Activated CD8-positive, alpha-beta memory T cell treated with anti-CD3 and anti-CD28 coated beads, Interleukin-2, amount 10 ng/mL, durations not matched to agents 7 days and 5 days (primary cell): ENCODE data around the gene CDH3. TPM values are rescaled to one million over a fixed set of nuclear protein-coding genes. Genes with fewer than 3 reads are reported as not detected.
"Not testable (repeated sequence)": the region's sequence is repeated elsewhere in the genome, so short reads cannot be mapped to it uniquely, and the experiment has no call there.

Experiments used
- ATAC-seq: fragments of 150-1000 bp; cut with Tn5 transposase; one replicate; pipeline ENCODE4 v1.10.0; 2021; ENCODE audit warnings: moderate library complexity
- CTCF ChIA-PET: fragments of 350-600 bp; sonication (Branson Sonifier 250); formaldehyde crosslinking; loops from one replicate; lab custom pipeline; 2021; ENCODE audit warnings: antibody characterized with exemption; lab: Charles Lee
- DNase-seq: peaks from one replicate; pipeline ENCODE4 v3.0.0-alpha.2; 2020
- H3K27ac Mint-ChIP-seq: one replicate; pipeline ENCODE4 v1.8.0; 2021; ENCODE audit warnings: mild to moderate bottlenecking, mixed read lengths
- H3K27me3 Mint-ChIP-seq: one replicate; pipeline ENCODE4 v1.8.0; 2021; ENCODE audit warnings: mixed read lengths
- H3K36me3 Mint-ChIP-seq: one replicate; pipeline ENCODE4 v1.8.0; 2021; ENCODE audit warnings: mild to moderate bottlenecking, mixed read lengths
- H3K4me1 Mint-ChIP-seq: one replicate; pipeline ENCODE4 v1.8.0; 2021; ENCODE audit warnings: mixed read lengths
- H3K4me3 Mint-ChIP-seq: one replicate; pipeline ENCODE4 v1.8.0; 2021; ENCODE audit warnings: mild to moderate bottlenecking, moderate library complexity, mixed read lengths
- H3K9me3 Mint-ChIP-seq: one replicate; pipeline ENCODE4 v1.8.0; 2022; ENCODE audit warnings: low read depth, mixed read lengths
- total RNA-seq, 2 experiments: library from RNA; stranded (reverse); gene quantifications; one replicate each; pipeline ENCODE4 v1.2.3, GENCODE V29; 2021

CDH3 gene
- total RNA-seq, 2 experiments from 2014 or later: 0.73 TPM; not detected in 1

- CTCF ChIA-PET: no interaction called here
- Mint-ChIP-seq H3K27me3 (peaks cover 4% of the 10 kb centered on the region), H3K27ac (no peak overlapping the region), H3K4me3 (no peak overlapping the region), H3K36me3 (no peaks in the 10 kb centered on the region), H3K9me3 (no peaks in the 10 kb centered on the region), H3K4me1 (no peaks in the 10 kb centered on the region)
- no peak for DNase-seq
- no peak for ATAC-seq
These were observed 50.5 kb downstream of the CDH3 start for GRCh38 chr16:68695575-68695974.

- Mint-ChIP-seq H3K9me3 (no peaks in the 10 kb centered on the region), H3K27ac (no peak overlapping the region), H3K36me3 (no peaks in the 10 kb centered on the region), H3K4me3 (no peak overlapping the region), H3K4me1 (no peaks in the 10 kb centered on the region), H3K27me3 (peaks cover 4% of the 10 kb centered on the region)
- ATAC-seq (no peak), DNase-seq (no peak)
- CTCF ChIA-PET: no interaction called here
These were observed 51.4 kb downstream of the CDH3 start for GRCh38 chr16:68696514-68696913.

- ATAC-seq (no peak), DNase-seq (no peak)
- CTCF ChIA-PET: no interaction called here
- Mint-ChIP-seq H3K4me3 (no peak overlapping the region), H3K9me3 (no peaks in the 10 kb centered on the region), H3K4me1 (no peaks in the 10 kb centered on the region), H3K27ac (no peak overlapping the region), H3K27me3 (peaks cover 4% of the 10 kb centered on the region), H3K36me3 (no peaks in the 10 kb centered on the region)
These were observed 53.0 kb downstream of the CDH3 start for GRCh38 chr16:68698091-68698490.

- DNase-seq (no peak), ATAC-seq (no peak)
- H3K4me3 Mint-ChIP-seq: no peak overlapping the region
- no peaks in the 10 kb centered on the region for H3K4me1 Mint-ChIP-seq
- no peak overlapping the region for H3K27ac Mint-ChIP-seq
- H3K36me3 Mint-ChIP-seq: no peaks in the 10 kb centered on the region
- H3K27me3 Mint-ChIP-seq: peaks cover 3% of the 10 kb centered on the region
- no peaks in the 10 kb centered on the region for H3K9me3 Mint-ChIP-seq
- CTCF ChIA-PET: interaction anchor here (1.1 kb wide), 1 partner anchor 110 kb away, joined by 3 read pairs; no protein-coding TSS in a partner anchor
These were observed 55.0 kb downstream of the CDH3 start for GRCh38 chr16:68700120-68700519.

- Mint-ChIP-seq H3K27ac (no peak overlapping the region), H3K36me3 (no peaks in the 10 kb centered on the region), H3K4me3 (no peak overlapping the region), H3K9me3 (no peaks in the 10 kb centered on the region), H3K27me3 (peaks cover 3% of the 10 kb centered on the region), H3K4me1 (no peaks in the 10 kb centered on the region)
- CTCF ChIA-PET: interaction anchor here (1.1 to 1.2 kb wide), 2 partner anchors 110 to 179 kb away, joined by 3 to 4 read pairs; no protein-coding TSS in a partner anchor
- no peak for DNase-seq
- ATAC-seq: no peak
These were observed 55.7 kb downstream of the CDH3 start for GRCh38 chr16:68700831-68701230.

GRCh38 chr16:68704232-68704867 is 59.2 kb downstream of the CDH3 start:
- Mint-ChIP-seq H3K9me3 (no peaks in the 10 kb centered on the region), H3K4me3 (no peak overlapping the region), H3K36me3 (no peaks in the 10 kb centered on the region), H3K4me1 (no peaks in the 10 kb centered on the region), H3K27me3 (peaks cover 5% of the 10 kb centered on the region), H3K27ac (no peak overlapping the region)
- CTCF ChIA-PET: no interaction called here
- ATAC-seq (peak; percentile 70), DNase-seq (peak; percentile 62)

GRCh38 chr16:68707340-68708152 is 62.4 kb downstream of the CDH3 start:
- DNase-seq (no peak), ATAC-seq (no peak)
- Mint-ChIP-seq H3K4me3 (no peak overlapping the region), H3K9me3 (no peaks in the 10 kb centered on the region), H3K27me3 (peaks cover 20% of the 10 kb centered on the region), H3K4me1 (no peaks in the 10 kb centered on the region), H3K36me3 (no peaks in the 10 kb centered on the region), H3K27ac (no peak overlapping the region)
- CTCF ChIA-PET: interaction anchor here (0.7 to 1.0 kb wide), 2 partner anchors 93 kb away, joined by 3 read pairs; no protein-coding TSS in a partner anchor

GRCh38 chr16:68710211-68710610 is 65.1 kb downstream of the CDH3 start:
- CTCF ChIA-PET: no interaction called here

GRCh38 chr16:68711421-68712139 is 66.5 kb downstream of the CDH3 start:
- Mint-ChIP-seq H3K4me3 (no peak overlapping the region), H3K36me3 (no peaks in the 10 kb centered on the region), H3K27me3 (peaks cover 24% of the 10 kb centered on the region), H3K27ac (no peak overlapping the region), H3K4me1 (no peaks in the 10 kb centered on the region), H3K9me3 (no peaks in the 10 kb centered on the region)
- no peak for ATAC-seq
- DNase-seq: no peak
- CTCF ChIA-PET: no interaction called here

More at GRCh38 chr16:68710211-68710610, 65.1 kb downstream of the CDH3 start:
- H3K4me1 Mint-ChIP-seq: no peaks in the 10 kb centered on the region
- no peak overlapping the region for H3K4me3 Mint-ChIP-seq
- no peaks in the 10 kb centered on the region for H3K9me3 Mint-ChIP-seq
- ATAC-seq: no peak
- H3K27ac Mint-ChIP-seq: no peak overlapping the region
- no peak for DNase-seq
- no peaks in the 10 kb centered on the region for H3K36me3 Mint-ChIP-seq
- H3K27me3 Mint-ChIP-seq: peaks cover 24% of the 10 kb centered on the region

GRCh38 chr16:68713361-68713760 is 68.3 kb downstream of the CDH3 start:
- no peak overlapping the region for H3K27ac Mint-ChIP-seq
- no peaks in the 10 kb centered on the region for H3K4me1 Mint-ChIP-seq
- DNase-seq (no peak), ATAC-seq (no peak)
- H3K36me3 Mint-ChIP-seq: no peaks in the 10 kb centered on the region
- H3K9me3 Mint-ChIP-seq: no peaks in the 10 kb centered on the region
- peaks cover 24% of the 10 kb centered on the region for H3K27me3 Mint-ChIP-seq
- CTCF ChIA-PET: no interaction called here
- no peak overlapping the region for H3K4me3 Mint-ChIP-seq

GRCh38 chr16:68715471-68715870 is 70.4 kb downstream of the CDH3 start:
- no peak overlapping the region for H3K4me3 Mint-ChIP-seq
- CTCF ChIA-PET: no interaction called here
- H3K4me1 Mint-ChIP-seq: peaks cover 6% of the 10 kb centered on the region
- H3K27ac Mint-ChIP-seq: no peak overlapping the region
- peaks cover 12% of the 10 kb centered on the region for H3K27me3 Mint-ChIP-seq
- H3K36me3 Mint-ChIP-seq: no peaks in the 10 kb centered on the region
- H3K9me3 Mint-ChIP-seq: no peaks in the 10 kb centered on the region
- ATAC-seq (no peak), DNase-seq (no peak)

GRCh38 chr16:68716516-68716915 is 71.4 kb downstream of the CDH3 start:
- H3K27me3 Mint-ChIP-seq, CTCF ChIA-PET, H3K27ac Mint-ChIP-seq, H3K9me3 Mint-ChIP-seq, ATAC-seq, DNase-seq, H3K4me1 Mint-ChIP-seq, H3K4me3 Mint-ChIP-seq, H3K36me3 Mint-ChIP-seq: not testable (repeated sequence)

GRCh38 chr16:68717684-68718083 is 72.6 kb downstream of the CDH3 start:
- DNase-seq (no peak), ATAC-seq (no peak)
- Mint-ChIP-seq H3K4me1 (peaks cover 6% of the 10 kb centered on the region), H3K27ac (no peak overlapping the region), H3K9me3 (no peaks in the 10 kb centered on the region), H3K36me3 (no peaks in the 10 kb centered on the region), H3K27me3 (peaks cover 6% of the 10 kb centered on the region), H3K4me3 (no peak overlapping the region)
- CTCF ChIA-PET: interaction anchor here (1.0 kb wide), 1 partner anchor 77 kb away, joined by 3 read pairs; no protein-coding TSS in a partner anchor
